HG03139 (cell line): ENCODE measurements around the gene MFAP3L.
"Not testable (repeated sequence)": the region's sequence is repeated elsewhere in the genome, so short reads cannot be mapped to it uniquely, and the experiment has no call there.

Source experiments
- ATAC-seq: cut with Tn5 transposase; IDR thresholded peaks from one replicate; pipeline ENCODE4 v1.9.1; 2021; ENCODE audit not compliant: unreplicated experiment

Gene MFAP3L

GRCh38 chr4:169945636-169946035, 80.6 kb downstream of the MFAP3L start:
- ATAC-seq, result no peak

GRCh38 chr4:169943601-169944000, 82.6 kb downstream of the MFAP3L start:
- ATAC-seq, result not testable (repeated sequence)

GRCh38 chr4:169941141-169941540, 85.1 kb downstream of the MFAP3L start:
- no peak for ATAC-seq

GRCh38 chr4:169940460-169940859, 85.7 kb downstream of the MFAP3L start:
- ATAC-seq, result no peak
